GM15510 (cell line): Measurements from ENCODE around the gene PNPLA4.

Source experiments
- POLR2A ChIP-seq: IDR thresholded peaks from 3 replicates; pipeline ENCODE4 v1.6.1; 2011; ENCODE audit warnings: borderline replicate concordance; ENCODE audit not compliant: insufficient read length; ENCODE audit errors: extremely low read depth

PNPLA4 gene, protein sequence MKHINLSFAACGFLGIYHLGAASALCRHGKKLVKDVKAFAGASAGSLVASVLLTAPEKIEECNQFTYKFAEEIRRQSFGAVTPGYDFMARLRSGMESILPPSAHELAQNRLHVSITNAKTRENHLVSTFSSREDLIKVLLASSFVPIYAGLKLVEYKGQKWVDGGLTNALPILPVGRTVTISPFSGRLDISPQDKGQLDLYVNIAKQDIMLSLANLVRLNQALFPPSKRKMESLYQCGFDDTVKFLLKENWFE

DNA sequence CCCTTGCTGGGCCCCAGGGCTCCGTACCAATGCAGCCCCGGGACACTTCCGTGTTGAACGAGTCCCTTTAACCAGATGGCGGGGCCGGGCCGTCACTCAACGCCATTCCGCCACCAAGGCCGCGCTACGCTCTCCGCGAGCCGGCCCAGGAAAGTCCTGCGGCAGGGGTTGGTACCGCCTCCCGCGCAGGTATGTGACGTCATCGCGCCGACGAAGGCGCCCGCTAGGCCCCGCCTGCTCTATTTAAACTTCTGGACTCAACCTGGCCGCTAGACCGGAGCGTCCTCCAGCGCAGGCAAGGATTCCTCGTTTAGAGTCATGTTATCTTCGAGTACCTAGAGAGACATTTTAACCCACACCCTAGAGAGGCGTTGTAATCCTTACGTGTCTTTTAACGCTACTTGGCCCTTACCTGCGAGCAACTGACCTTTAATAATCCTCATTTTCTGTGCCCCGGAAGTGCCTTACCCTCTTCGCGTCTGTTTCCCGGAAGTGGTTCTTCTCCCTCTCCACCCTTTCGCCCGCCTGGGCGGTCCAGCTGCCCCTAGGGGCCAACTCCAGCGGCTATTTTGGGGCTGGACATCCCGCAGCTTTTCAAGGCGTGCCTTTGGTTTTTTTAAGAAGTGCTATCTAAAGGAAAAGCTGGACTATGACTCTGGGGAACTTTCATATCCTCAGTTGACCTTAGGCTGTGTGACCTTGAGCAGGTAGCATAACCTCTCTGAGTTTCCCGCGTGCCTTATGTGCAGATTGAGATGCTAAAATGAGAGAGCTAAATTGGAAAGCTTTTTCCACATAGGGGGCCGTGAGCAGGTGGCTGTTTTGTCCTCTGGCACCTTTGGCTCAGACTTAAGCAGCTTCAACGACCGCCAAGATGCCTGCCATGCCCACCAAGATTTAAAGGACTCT lies at the start of gene PNPLA4:
PNPLA4 (minus strand) TSS at position 155 of the 909 bp plus-strand sequence. CDS start 1,294 bp downstream, outside the sequence.
- peak; percentile 74 for TF ChIP-seq POLR2A

DNA sequence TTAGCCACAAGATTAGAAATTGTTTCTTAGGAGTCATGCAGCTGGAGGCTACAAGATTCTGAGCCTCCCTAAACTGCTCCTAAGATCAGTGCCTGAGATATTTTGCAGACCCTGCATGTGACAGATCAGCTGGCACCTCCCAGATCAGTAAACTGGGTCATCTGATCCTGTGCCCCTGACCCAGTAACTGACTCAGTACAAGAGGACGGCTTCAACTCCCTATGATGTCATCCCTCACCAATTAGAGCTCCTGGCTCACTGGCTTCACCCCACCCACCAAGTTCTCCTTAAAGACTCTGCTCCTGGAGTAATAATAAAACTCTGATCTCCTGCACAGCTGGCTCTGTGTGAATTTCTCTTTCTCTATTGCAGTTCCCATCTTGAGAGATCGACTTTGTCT lies 45.4 kb upstream of the PNPLA4 start:
- TF ChIP-seq POLR2A, result no peak

DNA sequence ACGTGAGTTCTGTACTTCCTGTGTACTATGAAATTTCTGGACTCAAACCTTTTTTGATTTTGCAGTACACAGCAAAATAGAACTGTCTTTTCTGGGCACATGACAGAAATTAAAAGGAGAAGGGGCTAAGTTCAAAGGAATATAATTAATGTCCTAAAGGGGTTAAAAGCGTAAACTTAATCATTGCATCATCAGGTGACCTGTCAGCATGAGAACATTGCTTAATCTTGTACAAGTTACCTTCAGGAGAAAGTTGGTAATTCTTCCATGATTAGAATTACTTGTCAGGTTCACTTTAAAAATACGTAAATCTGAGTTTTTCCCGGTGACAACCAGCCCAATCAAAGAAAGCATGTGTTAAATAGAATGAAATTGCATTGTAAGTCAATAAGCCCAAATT lies 43.2 kb upstream of the PNPLA4 start:
- TF ChIP-seq POLR2A, result no peak

DNA sequence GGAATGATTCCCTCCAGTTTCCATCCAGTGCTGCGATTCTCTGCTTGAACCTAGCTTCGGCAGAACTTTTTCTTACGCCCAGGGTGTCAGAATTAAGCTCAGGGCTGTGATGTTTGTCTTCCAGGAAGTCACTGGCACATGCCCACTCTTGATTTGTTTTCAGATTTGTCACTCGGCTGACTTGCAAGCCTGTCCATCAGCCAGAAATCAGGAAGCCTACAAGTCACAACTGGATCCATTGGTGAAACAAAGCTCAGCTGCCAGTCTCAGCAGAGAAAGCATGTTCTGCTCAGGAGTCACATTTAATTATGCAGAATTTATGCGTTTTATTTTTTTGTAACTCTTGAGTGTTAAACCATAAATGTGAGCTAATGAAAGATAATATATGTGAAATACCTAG lies 38.2 kb upstream of the PNPLA4 start:
- TF ChIP-seq POLR2A, result no peak

DNA sequence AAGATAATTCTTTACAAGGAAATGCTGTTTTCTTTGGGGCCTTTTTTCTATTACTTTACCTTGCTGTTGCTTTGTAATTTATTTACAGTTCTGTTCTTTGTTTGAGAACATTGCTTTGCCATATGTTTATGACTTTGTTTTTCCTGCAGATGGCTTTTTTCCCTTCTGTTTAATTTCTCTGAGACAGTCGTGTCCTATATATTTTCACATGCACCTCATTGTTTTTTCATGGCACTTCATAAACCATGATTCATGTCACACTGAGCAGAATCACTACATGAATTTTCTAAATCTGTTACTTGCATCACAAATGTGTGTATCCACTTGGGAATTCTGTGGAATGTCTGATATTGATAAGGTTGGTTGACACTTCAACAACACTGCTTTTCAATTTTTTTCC lies 33.0 kb upstream of the PNPLA4 start:
- no peak for TF ChIP-seq POLR2A

DNA sequence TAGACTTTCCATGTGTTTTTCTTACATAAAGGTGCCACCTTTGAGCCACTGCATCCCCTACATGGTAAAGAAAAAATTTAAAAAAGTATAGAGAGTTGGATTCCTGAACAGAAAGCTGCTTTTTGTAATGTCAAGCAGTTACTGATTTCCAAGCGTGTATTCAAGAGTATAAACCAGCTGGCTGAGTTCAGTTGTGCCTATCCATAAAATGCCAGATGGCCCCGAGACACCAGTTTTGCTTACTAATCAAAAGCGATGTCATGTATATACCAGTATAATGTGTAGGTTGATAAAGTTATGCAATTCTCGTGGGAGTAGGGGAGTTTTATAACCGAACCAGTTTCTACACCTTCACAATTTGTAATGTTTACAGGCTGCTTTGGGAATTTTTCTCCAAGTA lies 26.2 kb upstream of the PNPLA4 start:
- no peak for TF ChIP-seq POLR2A

DNA sequence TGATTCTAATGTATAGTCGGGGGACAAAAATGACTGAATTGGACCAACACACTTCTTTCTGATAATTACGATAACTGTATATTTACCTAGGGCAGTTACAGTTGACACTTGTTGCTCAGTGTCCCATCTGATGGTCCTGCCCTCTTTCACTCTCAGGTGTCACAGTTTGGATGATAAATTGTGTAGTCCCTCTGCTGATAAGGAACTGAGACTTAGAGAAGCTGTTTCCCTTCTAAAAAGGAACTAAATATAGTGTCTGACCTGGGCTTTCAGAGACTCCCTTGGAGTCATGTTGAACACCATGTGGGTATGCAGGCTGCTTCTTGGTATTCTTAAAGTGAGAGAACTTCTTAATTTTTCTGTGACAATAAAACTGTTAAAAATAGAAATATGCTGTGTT lies 23.7 kb upstream of the PNPLA4 start:
- TF ChIP-seq POLR2A, result no peak

DNA sequence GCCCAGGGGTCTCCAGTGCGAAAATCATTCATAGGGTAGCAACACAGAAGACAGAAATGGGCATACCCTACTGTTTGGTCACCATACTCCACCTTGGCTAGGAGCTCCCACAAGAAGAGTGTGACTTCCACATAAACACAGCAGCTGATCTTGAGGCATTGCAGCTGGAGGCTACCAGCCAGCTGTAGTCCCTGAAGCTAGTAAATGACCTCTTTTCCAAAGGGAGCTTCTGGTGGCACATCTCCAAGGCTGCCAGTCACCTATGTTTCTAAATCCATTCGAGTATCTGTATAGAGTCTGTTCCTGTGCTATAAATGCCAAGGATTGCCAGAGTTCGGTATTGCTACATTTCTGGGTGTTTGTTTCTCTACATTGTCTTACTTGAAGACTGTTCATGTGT lies 21.3 kb upstream of the PNPLA4 start:
- no peak for TF ChIP-seq POLR2A

DNA sequence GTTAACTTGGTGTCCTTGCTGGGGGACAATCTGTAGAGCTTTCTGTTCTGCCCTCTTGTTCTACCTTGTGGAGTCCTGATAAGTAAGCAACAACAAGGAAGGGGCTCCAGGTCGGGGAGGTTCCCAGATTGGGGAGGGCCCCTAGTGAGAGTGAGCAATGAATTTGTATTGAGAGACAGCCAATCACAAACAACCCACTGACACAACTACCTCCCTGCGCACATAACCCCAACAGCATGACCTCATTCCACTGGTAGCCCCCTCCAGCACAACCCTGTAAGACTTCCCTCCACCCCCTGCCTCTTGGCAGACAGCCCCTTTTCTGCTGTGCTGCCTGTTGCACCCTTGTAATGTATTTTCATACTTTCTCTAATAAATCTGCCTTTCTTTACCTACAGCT lies 19.7 kb upstream of the PNPLA4 start:
- no peak for TF ChIP-seq POLR2A

DNA sequence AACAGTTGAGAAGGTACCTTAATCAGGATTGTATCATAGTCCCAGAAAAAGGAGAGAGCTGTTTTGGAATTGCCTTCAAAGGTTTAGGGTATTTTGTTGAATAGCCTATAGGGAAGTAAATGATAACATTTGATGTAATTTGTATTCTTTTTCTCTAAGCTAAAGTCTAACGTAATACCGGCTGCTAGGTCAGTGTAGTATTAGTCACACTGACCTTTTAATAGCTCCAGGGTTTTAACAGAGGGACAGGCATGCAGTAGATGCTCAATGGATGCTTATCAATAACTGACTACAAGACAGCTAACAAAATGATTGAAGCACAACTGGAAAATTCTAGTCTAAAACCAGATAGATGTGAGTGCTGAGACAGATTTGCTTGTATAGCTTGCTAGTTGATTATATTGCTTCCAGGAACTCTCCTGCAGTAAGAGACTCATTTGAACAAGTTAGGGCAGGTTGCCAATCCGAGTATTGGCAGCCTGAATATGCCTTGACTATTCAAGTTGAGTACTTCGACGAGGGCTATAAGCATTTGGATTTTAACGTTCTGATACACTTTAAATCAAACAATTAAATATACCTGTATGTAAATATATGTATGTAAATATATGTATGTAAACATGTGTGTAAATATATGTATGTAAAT lies 16.5 kb upstream of the PNPLA4 start:
- no peak for TF ChIP-seq POLR2A

DNA sequence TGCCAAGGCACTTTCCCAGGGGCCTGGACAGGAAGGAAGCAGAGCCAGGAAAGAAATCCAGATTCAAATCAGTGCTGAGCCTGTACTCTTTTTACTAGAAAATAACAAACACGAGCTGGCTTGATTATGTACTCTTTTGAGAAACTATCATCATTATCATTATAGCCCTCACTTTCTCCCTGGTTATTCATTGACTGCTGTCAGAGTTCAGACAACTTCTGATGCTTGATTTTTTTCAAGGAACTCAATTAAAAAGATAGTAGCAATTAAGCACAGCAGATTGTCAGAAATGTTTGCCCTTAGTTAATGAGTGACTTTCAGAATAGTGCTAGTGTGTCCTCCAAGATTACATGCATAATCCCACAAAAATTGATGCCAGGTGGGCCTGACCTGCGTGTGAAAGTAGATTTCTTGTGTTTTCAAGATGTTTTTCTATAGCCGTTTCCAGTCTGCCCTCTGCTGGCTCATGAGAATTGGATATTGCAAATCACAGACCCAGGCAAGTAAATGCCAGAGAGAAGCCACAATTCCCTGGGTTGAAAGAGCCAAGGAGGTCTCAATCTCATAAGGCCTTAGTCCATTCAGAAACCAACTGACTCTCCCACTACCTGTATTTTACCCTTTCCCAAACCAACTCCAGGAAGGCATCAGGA lies 14.3 kb upstream of the PNPLA4 start:
- TF ChIP-seq POLR2A, result no peak

DNA sequence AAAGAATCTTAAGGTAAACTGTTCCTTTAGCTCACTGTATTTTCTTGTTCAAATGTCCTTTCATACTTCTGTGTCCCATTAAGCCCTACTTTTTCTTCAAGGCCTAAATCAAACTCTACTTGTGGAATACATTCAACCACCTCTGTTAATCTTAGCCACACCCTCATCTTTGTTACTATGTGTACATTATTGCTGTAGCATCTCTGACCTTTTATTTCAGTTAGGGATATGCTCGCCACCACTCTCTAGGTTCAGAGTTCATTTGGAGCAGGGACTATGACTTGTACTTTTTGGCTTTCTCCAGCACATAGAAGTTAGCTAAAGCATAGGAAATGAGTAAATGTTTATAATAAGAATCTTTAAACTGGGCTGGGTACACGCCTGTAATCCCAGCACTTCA lies 6.8 kb upstream of the PNPLA4 start:
- no peak for TF ChIP-seq POLR2A

DNA sequence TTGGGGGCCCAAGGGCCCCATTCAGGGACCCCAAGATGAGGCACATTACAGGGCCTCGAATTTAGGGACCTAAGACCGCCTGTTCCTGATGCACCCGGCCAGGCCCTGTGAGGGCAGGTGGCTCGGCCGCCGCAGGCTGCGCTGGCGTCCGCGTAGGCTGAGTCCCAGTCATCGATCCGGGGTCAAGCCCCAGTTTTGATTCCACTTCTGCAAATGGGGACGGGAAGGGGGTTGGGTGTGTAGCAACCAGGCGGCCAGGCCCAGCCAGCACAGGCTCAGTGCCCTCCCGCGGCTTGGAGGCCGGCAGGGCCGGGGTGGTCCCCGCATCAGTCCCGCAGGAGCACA lies 327 bp downstream of the PNPLA4 start:
- TF ChIP-seq POLR2A, result no peak

DNA sequence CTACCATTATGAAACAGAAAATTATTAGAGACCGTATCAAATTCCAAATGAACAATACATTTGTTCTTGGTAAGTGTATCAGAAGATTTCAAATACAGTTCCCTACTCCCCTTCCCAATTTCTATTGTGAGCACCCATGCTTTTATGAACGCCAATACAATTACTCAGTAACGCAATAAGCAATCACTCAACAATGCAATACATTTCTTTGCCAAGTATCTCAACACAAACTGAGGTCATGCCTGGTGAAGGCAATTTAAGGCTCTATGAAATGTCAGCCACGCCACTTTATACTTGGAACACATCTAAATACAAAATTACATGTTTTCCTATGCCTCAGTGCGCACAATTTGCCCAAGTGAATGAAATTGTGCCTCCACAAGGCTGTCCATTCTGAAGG lies 712 bp downstream of the PNPLA4 start:
- no peak for TF ChIP-seq POLR2A

DNA sequence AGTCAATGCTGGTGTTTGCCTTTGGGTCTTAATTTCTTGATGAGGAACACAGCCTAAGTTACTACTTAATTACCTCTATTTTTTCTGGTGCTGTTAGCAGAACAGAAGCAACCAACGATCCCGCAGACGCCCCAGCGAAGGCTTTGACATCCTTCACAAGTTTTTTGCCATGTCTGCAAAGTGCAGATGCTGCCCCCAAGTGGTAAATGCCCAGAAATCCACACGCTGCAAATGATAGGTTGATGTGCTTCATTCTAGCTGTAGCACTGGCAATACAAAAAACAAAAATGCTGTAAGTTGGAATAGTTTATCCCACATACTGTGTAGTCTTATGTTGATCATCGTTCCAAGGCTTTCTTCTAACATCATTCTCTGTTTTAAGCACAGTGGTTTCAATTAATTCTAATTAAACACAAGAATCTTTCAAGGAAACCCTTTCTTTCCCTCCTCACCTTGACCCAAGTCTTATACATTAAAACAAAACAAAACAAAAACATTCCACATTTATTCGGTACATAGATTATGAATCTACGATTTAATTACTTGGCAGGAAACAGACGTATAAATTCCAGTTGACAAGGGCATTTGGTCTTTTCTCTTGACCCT lies 1.2 kb downstream of the PNPLA4 start:
- no peak for TF ChIP-seq POLR2A
